Measurements from ENCODE around the gene IL12RB2.

The IL12RB2 gene

DNA sequence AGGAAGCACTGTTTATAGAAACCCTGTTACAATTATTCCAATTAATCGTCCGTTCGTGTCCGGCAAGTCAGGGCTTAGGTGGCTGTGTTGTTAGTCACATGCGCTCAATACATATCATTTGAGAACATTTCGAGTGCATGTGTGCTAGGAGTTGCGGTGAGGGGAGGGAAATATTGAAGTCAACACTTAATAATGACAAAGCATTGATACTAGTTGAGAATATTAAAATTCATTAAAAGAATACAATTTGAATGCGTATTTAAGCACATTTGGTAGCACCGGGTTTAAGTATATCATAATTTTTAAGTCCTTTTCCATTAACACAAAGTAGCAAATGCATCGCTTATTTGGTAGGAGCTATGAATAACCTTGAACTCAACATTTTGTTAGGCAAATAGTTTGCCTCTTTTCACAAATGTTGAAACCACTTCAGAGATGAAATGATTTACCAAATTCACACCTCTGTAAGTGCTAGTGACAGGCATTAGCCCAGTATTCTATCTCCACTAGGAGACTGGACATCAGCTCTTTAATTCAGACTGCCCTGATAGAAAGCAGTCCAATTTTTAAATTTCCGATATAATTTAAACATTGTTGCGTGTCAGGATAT is 123.6 kb downstream of the IL12RB2 start (continued):
- TF ChIP-seq, protein P1, sequence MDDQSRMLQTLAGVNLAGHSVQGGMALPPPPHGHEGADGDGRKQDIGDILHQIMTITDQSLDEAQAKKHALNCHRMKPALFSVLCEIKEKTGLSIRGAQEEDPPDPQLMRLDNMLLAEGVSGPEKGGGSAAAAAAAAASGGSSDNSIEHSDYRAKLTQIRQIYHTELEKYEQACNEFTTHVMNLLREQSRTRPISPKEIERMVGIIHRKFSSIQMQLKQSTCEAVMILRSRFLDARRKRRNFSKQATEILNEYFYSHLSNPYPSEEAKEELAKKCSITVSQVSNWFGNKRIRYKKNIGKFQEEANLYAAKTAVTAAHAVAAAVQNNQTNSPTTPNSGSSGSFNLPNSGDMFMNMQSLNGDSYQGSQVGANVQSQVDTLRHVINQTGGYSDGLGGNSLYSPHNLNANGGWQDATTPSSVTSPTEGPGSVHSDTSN (CRISPR knock-in tag; IDR thresholded peaks at IDR 0.05) = no peak
- no peak for TF ChIP-seq ZNF658 (tag by site-specific recombination; IDR thresholded peaks at IDR 0.05)
- TF ChIP-seq, protein P2, sequence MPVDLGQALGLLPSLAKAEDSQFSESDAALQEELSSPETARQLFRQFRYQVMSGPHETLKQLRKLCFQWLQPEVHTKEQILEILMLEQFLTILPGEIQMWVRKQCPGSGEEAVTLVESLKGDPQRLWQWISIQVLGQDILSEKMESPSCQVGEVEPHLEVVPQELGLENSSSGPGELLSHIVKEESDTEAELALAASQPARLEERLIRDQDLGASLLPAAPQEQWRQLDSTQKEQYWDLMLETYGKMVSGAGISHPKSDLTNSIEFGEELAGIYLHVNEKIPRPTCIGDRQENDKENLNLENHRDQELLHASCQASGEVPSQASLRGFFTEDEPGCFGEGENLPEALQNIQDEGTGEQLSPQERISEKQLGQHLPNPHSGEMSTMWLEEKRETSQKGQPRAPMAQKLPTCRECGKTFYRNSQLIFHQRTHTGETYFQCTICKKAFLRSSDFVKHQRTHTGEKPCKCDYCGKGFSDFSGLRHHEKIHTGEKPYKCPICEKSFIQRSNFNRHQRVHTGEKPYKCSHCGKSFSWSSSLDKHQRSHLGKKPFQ (tag by site-specific recombination; IDR thresholded peaks at IDR 0.05) = 0 out of 2 replicates have a peak, but pooled peaks have one; percentile 10
- no peak for TF ChIP-seq BCL11A (tag by site-specific recombination; IDR thresholded peaks at IDR 0.05; ENCODE audit: low read depth)
- no peak for TF ChIP-seq ZFHX2 (tag by site-specific recombination; conservative IDR thresholded peaks at IDR 0.05)

DNA sequence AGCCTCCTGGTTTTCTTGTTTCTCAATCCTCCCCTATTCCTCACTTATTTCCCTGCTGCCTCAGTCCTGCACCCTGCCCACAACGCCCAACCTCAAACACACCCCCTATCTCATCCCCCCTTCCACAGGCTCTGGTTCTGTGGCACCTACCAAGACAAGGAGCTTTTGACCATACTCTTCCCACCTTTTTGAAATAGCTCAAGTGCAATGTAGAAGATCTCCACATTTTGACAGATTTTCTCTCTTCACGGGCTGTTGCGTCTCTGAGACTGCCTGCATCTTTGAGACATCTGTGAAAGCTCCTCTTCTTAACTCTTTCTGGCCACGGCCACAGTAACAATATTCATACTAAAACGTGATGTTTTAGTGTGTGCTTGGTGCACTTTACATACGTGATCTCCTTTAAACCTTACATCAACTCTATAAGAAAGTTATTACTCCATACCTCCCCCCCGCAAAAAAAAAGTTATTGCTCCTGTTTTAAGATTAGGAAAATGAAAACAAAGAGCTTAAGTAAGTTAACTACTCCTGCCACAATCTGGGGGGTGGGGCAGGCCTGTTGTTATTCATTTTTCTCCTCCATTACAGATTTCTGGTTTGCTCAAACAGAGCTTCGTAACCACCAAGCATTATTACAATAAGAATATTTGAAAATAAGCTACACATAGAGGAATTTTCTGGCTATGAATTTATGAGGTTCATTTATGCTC is 124.4 kb downstream of the IL12RB2 start:
- ChIA-PET POLR2A (interaction anchor here (1.2 kb wide), 1 partner anchor 28 kb away, joined by 3 read pairs; no protein-coding TSS in a partner anchor), CTCF (interaction anchor here (0.5 to 1.7 kb wide), 9 partner anchors 9 to 660 kb away, joined by 3 to 13 read pairs (median 3); no protein-coding TSS in a partner anchor)
- peaks cover 9% of the 10 kb centered on the region for H3K4me1 ChIP-seq (ENCODE audit: control insufficient read depth, insufficient read depth, low read length)
- peaks cover 0 to 27% of the 10 kb centered on the region in 2 experiments; a peak in 1 of 3 replicates for H3K36me3 ChIP-seq (ENCODE audit: control insufficient read depth in 2 of 2, insufficient read depth in 1 of 2, low read length in 2 of 2)
- peak overlapping the region; percentile 21; the same call in 1 of the 2 replicates for H3K27ac ChIP-seq (ENCODE audit: extremely low read depth, low read depth, low read length)
- no peaks in the 10 kb centered on the region for H3K9me3 ChIP-seq (ENCODE audit: control insufficient read depth, insufficient read depth, low read depth, low read length)
- H3K4me3 ChIP-seq (ENCODE audit: low read depth, low read length) = no peak overlapping the region; the same call in 1 of the 2 replicates
- TF ChIP-seq, protein P3, sequence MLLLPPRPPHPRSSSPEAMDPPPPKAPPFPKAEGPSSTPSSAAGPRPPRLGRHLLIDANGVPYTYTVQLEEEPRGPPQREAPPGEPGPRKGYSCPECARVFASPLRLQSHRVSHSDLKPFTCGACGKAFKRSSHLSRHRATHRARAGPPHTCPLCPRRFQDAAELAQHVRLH (tag by site-specific recombination; IDR thresholded peaks at IDR 0.05) = no peak
- TF ChIP-seq, protein P4, sequence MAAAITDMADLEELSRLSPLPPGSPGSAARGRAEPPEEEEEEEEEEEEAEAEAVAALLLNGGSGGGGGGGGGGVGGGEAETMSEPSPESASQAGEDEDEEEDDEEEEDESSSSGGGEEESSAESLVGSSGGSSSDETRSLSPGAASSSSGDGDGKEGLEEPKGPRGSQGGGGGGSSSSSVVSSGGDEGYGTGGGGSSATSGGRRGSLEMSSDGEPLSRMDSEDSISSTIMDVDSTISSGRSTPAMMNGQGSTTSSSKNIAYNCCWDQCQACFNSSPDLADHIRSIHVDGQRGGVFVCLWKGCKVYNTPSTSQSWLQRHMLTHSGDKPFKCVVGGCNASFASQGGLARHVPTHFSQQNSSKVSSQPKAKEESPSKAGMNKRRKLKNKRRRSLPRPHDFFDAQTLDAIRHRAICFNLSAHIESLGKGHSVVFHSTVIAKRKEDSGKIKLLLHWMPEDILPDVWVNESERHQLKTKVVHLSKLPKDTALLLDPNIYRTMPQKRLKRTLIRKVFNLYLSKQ (tag by site-specific recombination; IDR thresholded peaks at IDR 0.05; ENCODE audit: borderline replicate concordance) = no peak
- TF ChIP-seq, protein P5, sequence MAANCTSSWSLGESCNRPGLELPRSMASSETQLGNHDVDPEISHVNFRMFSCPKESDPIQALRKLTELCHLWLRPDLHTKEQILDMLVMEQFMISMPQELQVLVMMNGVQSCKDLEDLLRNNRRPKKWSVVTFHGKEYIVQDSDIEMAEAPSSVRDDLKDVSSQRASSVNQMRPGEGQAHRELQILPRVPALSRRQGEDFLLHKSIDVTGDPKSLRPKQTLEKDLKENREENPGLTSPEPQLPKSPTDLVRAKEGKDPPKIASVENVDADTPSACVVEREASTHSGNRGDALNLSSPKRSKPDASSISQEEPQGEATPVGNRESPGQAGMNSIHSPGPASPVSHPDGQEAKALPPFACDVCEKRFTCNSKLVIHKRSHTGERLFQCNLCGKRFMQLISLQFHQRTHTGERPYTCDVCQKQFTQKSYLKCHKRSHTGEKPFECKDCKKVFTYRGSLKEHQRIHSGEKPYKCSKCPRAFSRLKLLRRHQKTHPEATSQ (tag by site-specific recombination; IDR thresholded peaks at IDR 0.05) = no peak
- TF ChIP-seq, protein P6, sequence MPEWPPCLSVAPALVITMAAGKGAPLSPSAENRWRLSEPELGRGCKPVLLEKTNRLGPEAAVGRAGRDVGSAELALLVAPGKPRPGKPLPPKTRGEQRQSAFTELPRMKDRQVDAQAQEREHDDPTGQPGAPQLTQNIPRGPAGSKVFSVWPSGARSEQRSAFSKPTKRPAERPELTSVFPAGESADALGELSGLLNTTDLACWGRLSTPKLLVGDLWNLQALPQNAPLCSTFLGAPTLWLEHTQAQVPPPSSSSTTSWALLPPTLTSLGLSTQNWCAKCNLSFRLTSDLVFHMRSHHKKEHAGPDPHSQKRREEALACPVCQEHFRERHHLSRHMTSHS (tag by site-specific recombination; IDR thresholded peaks at IDR 0.05) = no peak
- TF ChIP-seq ZNF366 (tag by site-specific recombination; conservative IDR thresholded peaks at IDR 0.05) (peak; percentile 80), ZNF155 (tag by site-specific recombination; IDR thresholded peaks at IDR 0.05) (no peak), ZNF521 (tag by site-specific recombination; IDR thresholded peaks at IDR 0.05) (no peak), ZNF266 (tag by site-specific recombination; IDR thresholded peaks at IDR 0.05; ENCODE audit: low read depth) (no peak), ZNF248 (tag by site-specific recombination; IDR thresholded peaks at IDR 0.05) (no peak), ZBTB7A (tag by site-specific recombination; IDR thresholded peaks at IDR 0.05; ENCODE audit: low read depth) (no peak), ZNF768 (tag by site-specific recombination; IDR thresholded peaks at IDR 0.05) (no peak), ZNF510 (tag by site-specific recombination; IDR thresholded peaks at IDR 0.05; ENCODE audit: insufficient replicate concordance) (no peak), ZNF19 (tag by site-specific recombination; IDR thresholded peaks at IDR 0.05; ENCODE audit: low read depth) (no peak), ZNF701 (tag by site-specific recombination; IDR thresholded peaks at IDR 0.05) (no peak), SP2 (tag by site-specific recombination; IDR thresholded peaks at IDR 0.05) (peak; percentile 29), ZNF239 (tag by site-specific recombination; IDR thresholded peaks at IDR 0.05) (no peak)
- TF ChIP-seq, protein P7, sequence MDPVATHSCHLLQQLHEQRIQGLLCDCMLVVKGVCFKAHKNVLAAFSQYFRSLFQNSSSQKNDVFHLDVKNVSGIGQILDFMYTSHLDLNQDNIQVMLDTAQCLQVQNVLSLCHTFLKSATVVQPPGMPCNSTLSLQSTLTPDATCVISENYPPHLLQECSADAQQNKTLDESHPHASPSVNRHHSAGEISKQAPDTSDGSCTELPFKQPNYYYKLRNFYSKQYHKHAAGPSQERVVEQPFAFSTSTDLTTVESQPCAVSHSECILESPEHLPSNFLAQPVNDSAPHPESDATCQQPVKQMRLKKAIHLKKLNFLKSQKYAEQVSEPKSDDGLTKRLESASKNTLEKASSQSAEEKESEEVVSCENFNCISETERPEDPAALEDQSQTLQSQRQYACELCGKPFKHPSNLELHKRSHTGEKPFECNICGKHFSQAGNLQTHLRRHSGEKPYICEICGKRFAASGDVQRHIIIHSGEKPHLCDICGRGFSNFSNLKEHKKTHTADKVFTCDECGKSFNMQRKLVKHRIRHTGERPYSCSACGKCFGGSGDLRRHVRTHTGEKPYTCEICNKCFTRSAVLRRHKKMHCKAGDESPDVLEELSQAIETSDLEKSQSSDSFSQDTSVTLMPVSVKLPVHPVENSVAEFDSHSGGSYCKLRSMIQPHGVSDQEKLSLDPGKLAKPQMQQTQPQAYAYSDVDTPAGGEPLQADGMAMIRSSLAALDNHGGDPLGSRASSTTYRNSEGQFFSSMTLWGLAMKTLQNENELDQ (tag by site-specific recombination; IDR thresholded peaks at IDR 0.05; ENCODE audit: low read depth) = no peak
- TF ChIP-seq, protein P8, sequence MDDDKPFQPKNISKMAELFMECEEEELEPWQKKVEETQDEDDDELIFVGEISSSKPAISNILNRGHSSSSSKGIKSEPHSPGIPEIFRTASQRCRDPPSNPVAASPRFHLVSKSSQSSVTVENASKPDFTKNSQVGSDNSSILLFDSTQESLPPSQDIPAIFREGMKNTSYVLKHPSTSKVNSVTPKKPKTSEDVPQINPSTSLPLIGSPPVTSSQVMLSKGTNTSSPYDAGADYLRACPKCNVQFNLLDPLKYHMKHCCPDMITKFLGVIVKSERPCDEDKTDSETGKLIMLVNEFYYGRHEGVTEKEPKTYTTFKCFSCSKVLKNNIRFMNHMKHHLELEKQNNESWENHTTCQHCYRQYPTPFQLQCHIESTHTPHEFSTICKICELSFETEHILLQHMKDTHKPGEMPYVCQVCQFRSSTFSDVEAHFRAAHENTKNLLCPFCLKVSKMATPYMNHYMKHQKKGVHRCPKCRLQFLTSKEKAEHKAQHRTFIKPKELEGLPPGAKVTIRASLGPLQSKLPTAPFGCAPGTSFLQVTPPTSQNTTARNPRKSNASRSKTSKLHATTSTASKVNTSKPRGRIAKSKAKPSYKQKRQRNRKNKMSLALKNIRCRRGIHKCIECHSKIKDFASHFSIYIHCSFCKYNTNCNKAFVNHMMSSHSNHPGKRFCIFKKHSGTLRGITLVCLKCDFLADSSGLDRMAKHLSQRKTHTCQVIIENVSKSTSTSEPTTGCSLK (tag by site-specific recombination; IDR thresholded peaks at IDR 0.05) = no peak

Measured in HEK293 (cell line).